Psoas muscle (tissue), 8 donors: ENCODE data around the gene EPB41L4B. TPM values are rescaled to one million over a fixed set of nuclear protein-coding genes. Genes with fewer than 3 reads are reported as not detected.

ENCODE experiments used
- ATAC-seq, 4 donors: fragments of 200-7000 bp; cut with Tn5 transposase; one replicate each; pipeline ENCODE4 v1.9.1; 2020; ENCODE audit warnings: moderate library complexity in 3 of 4, mild to moderate bottlenecking in 2 of 4
- DNase-seq, 2 donors: peaks; one replicate each; pipeline ENCODE4 v3.0.0-alpha.2; 2020
- H3K27ac ChIP-seq: fragments of 200-600 bp; one replicate; pipeline ENCODE4 v1.8.0; 2022
- H3K27me3 ChIP-seq, 3 donors: fragments of 200-600 bp in 1 of 3; one replicate each; pipeline versions ENCODE4 v1.6.1 to v1.8.0; 2013 to 2022; ENCODE audit warnings: low read length in 2 of 3, mild to moderate bottlenecking in 2 of 3, moderate library complexity in 1 of 3; ENCODE audit not compliant: insufficient read depth in 3 of 3
- H3K36me3 ChIP-seq, 2 donors: fragments of 200-600 bp in 1 of 2; one replicate each; pipeline versions ENCODE4 v1.6.1 to v1.8.0; 2013 to 2022; ENCODE audit warnings: low read depth in 1 of 2, mild to moderate bottlenecking in 1 of 2, moderate library complexity in 1 of 2; ENCODE audit not compliant: insufficient read depth in 1 of 2
- H3K4me1 ChIP-seq: fragments of 200-600 bp; one replicate; pipeline ENCODE4 v1.8.0; 2022
- H3K4me3 ChIP-seq: fragments of 200-600 bp; one replicate; pipeline ENCODE4 v1.8.0; 2022; ENCODE audit warnings: mild to moderate bottlenecking
- H3K9me3 ChIP-seq: fragments of 200-600 bp; one replicate; pipeline ENCODE4 v1.8.0; 2022
- CTCF ChIP-seq: fragments of 200-600 bp; IDR thresholded peaks from one replicate; pipeline ENCODE4 v1.8.0; 2022; ENCODE audit warnings: antibody characterized with exemption
- WGBS, 3 donors: extraction: QIAGEN DNeasy Blood & Tissue Kit; methylation state at CpG; one replicate each; pipeline versions ENCODE4 v1.1.6 to v1.1.7; 2013; 5-methylcytosine and 5-hydroxymethylcytosine counted together
- intact Hi-C, 2 donors: fragments of 100-400 bp; cut with DNase I; formaldehyde crosslinking; loops; one replicate each; pipeline versions ENCODE4 v1.11.0 to v1.14.2; 2022
- polyA plus RNA-seq, 3 donors: library from polyadenylated mRNA; stranded (reverse); fragments of 200-250 nt; gene quantifications; one replicate each; pipeline ENCODE4 v1.2.3, GENCODE V29; 2013
- total RNA-seq, 4 donors: library from RNA; stranded (reverse); fragmentation: NEBNext Ultra II Directional in 2 of 4; extraction: Animal tissue kit (Norgen Biotek cat#: 25700) in 2 of 4; gene quantifications; one replicate each; pipeline versions ENCODE4 v1.2.1 to v1.2.4, GENCODE V29; 2021 to 2023
- donor health status: healthy with polysubstance abuse.
- donor health status: DM: no; HTN: no; CAD: no; lungs with moderate emphysema.
- donor health status: Bipolar disorder and iron deficiency.
- donor health status: healthy.
- donor health status: DM: yes; HTN: yes; CAD: no.
- donor health status: DM: no; HTN: no; CAD: no.
- donor health status: DM: no; HTN: no; CAD: no.
- donor health status: DM: yes; HTN: yes; CAD: no.

The EPB41L4B gene
- total and polyA plus RNA-seq, 7 donors: 0.33 to 4.6 (median 1.8) TPM

- DNase-seq (no peak), ATAC-seq (no peak)
- Histone ChIP-seq H3K4me3 (no peak overlapping the region), H3K4me1 (peaks cover 3% of the 10 kb centered on the region), H3K36me3 (no peaks in the 10 kb centered on the region), H3K27ac (no peak overlapping the region), H3K27me3 (no peaks in the 10 kb centered on the region), H3K9me3 (no peaks in the 10 kb centered on the region)
- TF ChIP-seq CTCF: no peak
- WGBS, 3 donors: 84 to 86% (median 84%) methylated on average over 2 of the region's 2 CpGs
- intact Hi-C loops: no loop called here
These were observed 196.7 kb downstream of the EPB41L4B start for GRCh38 chr9:109124121-109124520.

- WGBS, 3 donors: 73 to 81% (median 79%) methylated on average over 12 of the region's 12 CpGs
- H3K27me3 ChIP-seq: no peaks in the 10 kb centered on the region
- peaks cover 3% of the 10 kb centered on the region for H3K4me1 ChIP-seq
- no peak overlapping the region for H3K4me3 ChIP-seq
- H3K9me3 ChIP-seq: no peaks in the 10 kb centered on the region
- H3K36me3 ChIP-seq: no peaks in the 10 kb centered on the region
- ATAC-seq: no peak
- TF ChIP-seq CTCF: no peak
- H3K27ac ChIP-seq: no peak overlapping the region
- no peak for DNase-seq
- intact Hi-C loops: no loop called here
These were observed 197.9 kb downstream of the EPB41L4B start for GRCh38 chr9:109122726-109123621.

Other genes with a start within 250 kb of the EPB41L4B start
- 10 to 100 TPM; 32.4 to 77.8 (median 44.3) TPM for gene TMEM245, start 201.1 kb downstream of the EPB41L4B start, total RNA-seq
- 10 to 100 TPM in 2 of 3 donors, 1 to 10 TPM in 1; 6.0 to 58.0 (median 16.8) TPM for gene TMEM245, start 201.1 kb downstream of the EPB41L4B start, polyA plus RNA-seq
- under 1 TPM in 1 of 4 donors, not detected in 3; 0.04 TPM for gene FRRS1L, start 153.8 kb downstream of the EPB41L4B start, total RNA-seq
- gene FRRS1L, start 153.8 kb downstream of the EPB41L4B start, polyA plus RNA-seq: under 1 TPM in 2 of 3 donors, not detected in 1; under 0.01 to 0.01 TPM
- gene PTPN3, start 177.2 kb upstream of the EPB41L4B start, total RNA-seq: 10 to 100 TPM in 3 of 4 donors, 1 to 10 TPM in 1; 8.8 to 80.2 (median 43.4) TPM
- 100 to 1,000 TPM in 1 of 3 donors, 10 to 100 TPM in 2; 14.2 to 130 (median 72.4) TPM for gene PTPN3, start 177.2 kb upstream of the EPB41L4B start, polyA plus RNA-seq